Transverse colon (tissue), 3 donors: ENCODE measurements around the gene LSMEM2.

ENCODE experiments used
- CTCF ChIP-seq, 5 experiments: fragments of 200-600 bp in 3 of 5; fragments of 450-650 bp in 2 of 5; sonication (generic) in 3 of 5; IDR thresholded peaks; 1 replicate in 2 of 5; 2 replicates in 3 of 5; pipeline ENCODE4 v1.5.1; 2016 to 2017; ENCODE audit warnings: antibody characterized with exemption in 5 of 5, inconsistent platforms in 3 of 5, mild to moderate bottlenecking in 2 of 5, moderate library complexity in 1 of 5
- POLR2A ChIP-seq: fragments of 450-650 bp; IDR thresholded peaks from one replicate; pipeline ENCODE4 v1.6.1; 2016; ENCODE audit warnings: antibody characterized with exemption, mild to moderate bottlenecking, moderate library complexity

GRCh38 chr3:50300681-50301254, 21.9 kb downstream of the LSMEM2 start:
- TF ChIP-seq CTCF (IDR thresholded peaks at IDR 0.05) (no peak), POLR2A (no peak)
